Measurements from ENCODE around the gene DHX34. TPM values are rescaled to one million over a fixed set of nuclear protein-coding genes. Genes with fewer than 3 reads are reported as not detected.
"Not testable (repeated sequence)": the region's sequence is repeated elsewhere in the genome, so short reads cannot be mapped to it uniquely, and the experiment has no call there.

The DHX34 gene
- total RNA-seq, 3 donors from 2014 or later: 38.1 to 41.0 (median 38.6) TPM

DNA sequence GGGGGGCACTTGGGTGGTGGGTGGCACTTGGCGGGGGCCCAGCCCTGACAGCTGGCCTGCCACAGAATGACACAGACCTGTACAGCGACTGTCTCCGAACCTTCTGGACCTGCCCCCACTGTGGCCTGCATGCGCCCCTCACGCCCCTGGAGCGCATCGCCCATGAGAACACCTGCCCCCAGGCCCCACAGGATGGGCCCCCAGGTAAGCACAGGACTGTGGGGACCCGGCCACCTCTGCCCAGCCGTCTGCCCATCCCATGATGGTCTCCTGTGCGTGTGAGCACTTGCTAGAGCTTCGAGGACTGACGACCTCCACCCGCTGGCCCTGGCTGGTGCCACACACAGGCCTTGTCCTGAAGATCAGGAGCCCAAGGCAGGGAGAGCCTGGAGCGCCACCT lies 32.0 kb downstream of the DHX34 start:
- H3K4me1 Mint-ChIP-seq (ENCODE audit: low read depth): peaks cover 20% of the 10 kb centered on the region
- no peak overlapping the region for H3K4me3 Mint-ChIP-seq
- no peaks in the 10 kb centered on the region for H3K27me3 Mint-ChIP-seq (ENCODE audit: low read depth)
- DNase-seq (no peak), ATAC-seq (no peak)
- H3K9me3 Mint-ChIP-seq: no peaks in the 10 kb centered on the region
- H3K36me3 Mint-ChIP-seq (ENCODE audit: insufficient read depth): peaks cover 18% of the 10 kb centered on the region

DNA sequence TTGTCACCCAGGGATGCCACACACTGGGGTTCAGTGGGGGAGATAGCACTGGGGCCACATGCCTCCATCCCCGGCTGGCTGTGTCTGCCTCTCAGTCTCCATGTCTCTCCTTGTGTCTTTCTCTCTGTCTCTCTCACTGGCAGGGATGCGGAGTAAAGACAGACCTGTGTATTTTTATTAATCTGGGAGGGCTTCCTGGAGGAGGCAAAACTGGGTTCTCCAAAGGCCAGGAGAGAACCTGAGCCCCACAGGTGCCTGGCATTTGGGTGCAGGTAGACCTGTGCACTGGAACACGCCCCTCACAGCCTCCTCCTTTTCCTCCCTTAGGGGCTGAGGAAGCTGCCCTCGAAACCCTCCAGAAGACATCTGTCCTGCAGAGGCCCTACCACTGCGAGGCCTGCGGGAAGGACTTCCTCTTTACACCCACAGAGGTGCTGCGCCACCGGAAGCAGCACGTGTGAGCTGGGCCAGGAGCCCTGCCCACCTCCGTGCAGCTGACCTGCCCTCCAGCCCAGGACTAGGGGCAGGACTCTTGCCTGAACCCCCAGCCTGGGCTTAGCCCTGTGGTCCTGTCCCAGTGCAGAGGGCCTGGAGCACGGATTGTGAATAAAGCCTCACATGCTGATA lies 32.7 kb downstream of the DHX34 start:
- Mint-ChIP-seq H3K36me3 (ENCODE audit: insufficient read depth) (peaks cover 18% of the 10 kb centered on the region), H3K9me3 (no peaks in the 10 kb centered on the region), H3K4me3 (no peak overlapping the region), H3K27me3 (ENCODE audit: low read depth) (no peaks in the 10 kb centered on the region), H3K4me1 (ENCODE audit: low read depth) (peaks cover 20% of the 10 kb centered on the region)
- DNase-seq: no peak
- peak in 1 of 2 donors; percentile 39 for ATAC-seq

DNA sequence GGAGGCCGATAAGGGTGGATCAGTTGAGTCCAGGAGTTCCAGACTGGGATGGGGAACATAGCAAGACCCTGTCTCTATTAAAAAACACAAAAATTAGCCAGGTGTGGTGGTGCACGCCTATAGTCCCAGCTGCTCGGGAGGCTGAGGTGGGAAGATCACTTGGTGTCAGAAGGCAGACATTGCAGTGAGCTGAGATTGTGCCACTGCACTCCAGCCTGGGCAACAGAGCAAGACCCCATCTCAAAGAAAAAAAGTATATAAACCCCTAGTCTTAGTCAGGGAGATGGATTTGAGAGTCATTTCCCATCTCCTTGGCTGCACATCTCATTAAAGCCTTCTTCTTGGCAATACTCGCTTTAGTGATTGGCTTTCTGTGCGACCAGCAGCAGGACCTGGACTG lies 34.8 kb downstream of the DHX34 start:
- not testable (repeated sequence) for ATAC-seq; H3K27me3 Mint-ChIP-seq (ENCODE audit: low read depth); H3K9me3 Mint-ChIP-seq; H3K4me3 Mint-ChIP-seq; DNase-seq
- Mint-ChIP-seq H3K4me1 (ENCODE audit: low read depth) (peaks cover 20% of the 10 kb centered on the region), H3K36me3 (ENCODE audit: insufficient read depth) (peaks cover 12% of the 10 kb centered on the region)

DNA sequence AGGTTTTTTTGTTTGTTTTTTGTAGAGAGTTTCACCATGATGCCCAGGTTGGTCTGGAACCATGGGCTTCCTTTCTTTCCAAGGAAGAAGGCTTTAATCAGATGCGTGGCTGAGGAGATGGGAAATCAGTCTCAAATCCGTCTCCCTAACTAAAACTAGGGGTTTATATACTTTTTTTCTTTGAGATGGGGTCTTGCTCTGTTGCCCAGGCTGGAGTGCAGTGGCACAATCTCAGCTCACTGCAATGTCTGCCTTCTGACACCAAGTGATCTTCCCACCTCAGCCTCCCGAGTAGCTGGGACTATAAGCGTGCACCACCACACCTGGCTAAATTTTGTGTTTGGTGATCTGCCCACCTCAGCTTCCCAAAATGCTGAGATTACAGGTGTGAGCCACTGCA lies 35.4 kb downstream of the DHX34 start:
- H3K4me3 Mint-ChIP-seq; H3K27me3 Mint-ChIP-seq (ENCODE audit: low read depth); ATAC-seq; H3K9me3 Mint-ChIP-seq; H3K36me3 Mint-ChIP-seq (ENCODE audit: insufficient read depth); DNase-seq: not testable (repeated sequence)
- peaks cover 20% of the 10 kb centered on the region for H3K4me1 Mint-ChIP-seq (ENCODE audit: low read depth)

DNA sequence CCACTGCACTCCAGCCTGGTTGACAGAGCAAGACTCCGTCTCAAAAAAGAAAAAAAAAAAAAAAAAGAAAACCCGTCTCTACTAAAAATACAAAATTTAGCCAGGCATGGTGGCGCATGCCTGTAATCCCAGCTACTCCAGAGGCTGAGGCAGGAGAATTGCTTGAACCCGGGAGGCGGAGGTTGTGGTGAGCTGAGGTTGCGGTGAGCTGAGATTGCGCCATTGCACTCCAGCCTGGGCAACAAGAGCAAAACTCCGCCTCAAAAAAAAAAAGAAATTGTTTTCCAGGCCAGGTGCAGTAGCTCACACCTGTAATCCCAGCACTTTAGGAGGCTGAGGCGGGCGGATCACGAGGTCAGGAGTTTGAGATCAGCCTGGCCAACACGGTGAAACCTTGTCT lies 37.5 kb downstream of the DHX34 start:
- H3K4me3 Mint-ChIP-seq; H3K9me3 Mint-ChIP-seq; DNase-seq; ATAC-seq; H3K27me3 Mint-ChIP-seq (ENCODE audit: low read depth); H3K36me3 Mint-ChIP-seq (ENCODE audit: insufficient read depth): not testable (repeated sequence)
- H3K4me1 Mint-ChIP-seq (ENCODE audit: low read depth): peaks cover 17% of the 10 kb centered on the region

DNA sequence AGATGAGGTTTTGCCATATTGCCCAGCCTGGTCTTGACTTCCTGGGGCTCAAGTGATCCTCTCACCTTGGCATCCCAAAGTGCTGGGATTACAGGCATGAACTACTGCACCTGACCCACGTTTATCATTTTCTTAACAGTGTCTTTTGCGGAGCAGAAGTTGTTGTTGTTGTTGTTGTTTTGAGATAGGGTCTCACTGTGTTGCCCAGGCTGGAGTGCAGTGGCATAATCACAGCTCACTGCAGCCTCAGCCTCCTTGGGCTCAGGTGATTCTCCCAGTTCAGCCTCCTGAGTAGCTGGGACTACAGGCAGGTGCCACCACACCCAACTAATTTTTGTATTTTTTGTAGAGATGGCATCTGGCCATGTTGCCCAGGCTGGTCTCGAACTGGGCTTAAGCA lies 38.5 kb downstream of the DHX34 start:
- H3K9me3 Mint-ChIP-seq; H3K27me3 Mint-ChIP-seq (ENCODE audit: low read depth); H3K4me3 Mint-ChIP-seq; H3K36me3 Mint-ChIP-seq (ENCODE audit: insufficient read depth); H3K4me1 Mint-ChIP-seq (ENCODE audit: low read depth); ATAC-seq; DNase-seq: not testable (repeated sequence)

DNA sequence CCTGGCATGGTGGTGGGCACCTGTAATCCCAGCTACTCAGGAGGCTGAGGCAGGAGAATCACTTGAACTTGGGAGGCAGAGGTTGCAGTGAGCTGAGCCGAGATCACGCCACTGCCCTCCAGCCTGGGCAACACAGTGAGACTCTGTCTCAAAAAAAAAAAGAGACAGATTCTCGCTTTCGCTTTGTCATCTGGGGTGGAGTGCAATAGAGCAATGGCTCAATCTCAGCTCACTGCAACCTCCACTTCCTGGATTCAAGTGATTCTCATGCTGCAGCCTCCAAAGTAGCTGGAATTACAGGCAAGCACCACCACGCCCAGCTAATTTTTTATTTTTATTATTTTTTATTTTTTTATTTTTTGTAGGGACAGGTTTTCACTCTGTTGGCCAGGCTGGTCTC lies 39.6 kb downstream of the DHX34 start:
- not testable (repeated sequence) for H3K4me1 Mint-ChIP-seq (ENCODE audit: low read depth); ATAC-seq; H3K27me3 Mint-ChIP-seq (ENCODE audit: low read depth); H3K4me3 Mint-ChIP-seq; DNase-seq; H3K9me3 Mint-ChIP-seq; H3K36me3 Mint-ChIP-seq (ENCODE audit: insufficient read depth)

DNA sequence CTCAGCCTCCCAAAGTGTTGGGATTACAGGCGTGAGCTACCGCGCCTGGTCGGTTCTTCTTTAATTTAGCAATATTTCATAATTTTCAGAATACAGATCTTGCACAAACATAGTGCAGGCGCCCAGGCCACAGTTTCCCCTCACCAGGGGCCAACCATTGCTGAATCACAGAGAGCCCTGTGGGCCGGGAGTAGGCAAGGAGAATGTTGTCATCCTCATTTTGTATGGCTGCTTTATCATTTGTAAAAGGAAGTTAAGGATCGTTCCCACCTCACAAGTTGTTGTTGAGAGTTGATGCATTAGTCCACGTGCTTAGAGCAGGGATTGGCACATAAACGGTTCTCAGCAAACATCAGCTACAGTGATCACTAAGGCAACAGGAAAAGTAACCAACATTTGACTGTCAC lies 40.0 kb downstream of the DHX34 start:
- DNase-seq (no peak), ATAC-seq (no peak)
- Mint-ChIP-seq H3K9me3 (no peaks in the 10 kb centered on the region), H3K36me3 (ENCODE audit: insufficient read depth) (no peaks in the 10 kb centered on the region), H3K27me3 (ENCODE audit: low read depth) (peaks cover 13% of the 10 kb centered on the region), H3K4me3 (no peak overlapping the region), H3K4me1 (ENCODE audit: low read depth) (peaks cover 2% of the 10 kb centered on the region)

DNA sequence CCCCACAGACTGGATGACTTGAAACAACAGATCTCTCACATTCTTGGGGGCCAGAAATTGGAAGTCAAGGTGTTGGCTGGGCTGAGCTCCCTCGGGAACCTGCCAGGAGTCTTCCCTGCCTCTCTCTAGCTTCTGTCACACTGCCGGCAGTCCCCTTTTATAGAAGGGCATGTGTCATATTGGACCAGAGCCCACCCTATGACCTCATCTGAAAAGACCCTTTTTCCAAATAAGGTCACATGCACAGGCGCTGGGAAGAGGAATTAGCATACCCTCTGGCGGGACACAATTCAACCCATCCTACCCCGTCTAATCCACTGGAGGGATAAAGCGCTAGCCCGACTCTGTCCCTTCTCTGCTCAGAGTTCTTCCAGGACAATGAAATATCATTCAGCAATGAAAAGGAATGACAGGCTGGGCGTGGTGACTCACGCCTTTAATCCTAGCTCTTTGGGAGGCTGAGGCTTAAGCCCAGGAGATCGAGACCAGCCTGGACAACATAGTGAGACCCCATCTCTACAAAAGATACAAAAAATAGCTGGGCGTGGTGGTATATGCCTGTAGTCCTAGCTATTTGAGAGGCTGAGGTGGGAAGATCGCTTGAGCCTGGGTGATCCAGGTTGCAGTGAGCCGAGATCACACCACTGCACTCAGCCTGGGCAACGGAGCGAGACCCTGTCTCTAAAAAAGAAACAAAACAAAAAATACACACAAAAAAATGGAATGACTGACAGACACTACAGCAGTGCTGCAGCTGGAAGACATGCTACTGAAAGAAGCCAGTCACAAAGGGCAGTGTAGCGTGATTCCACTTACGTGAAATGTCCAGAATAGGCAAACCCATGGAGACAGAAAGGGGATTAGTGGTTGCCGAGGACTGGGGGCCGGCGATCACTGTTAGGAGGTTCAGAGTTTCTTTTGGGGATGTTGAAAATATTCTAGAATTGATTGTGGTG lies 41.7 kb downstream of the DHX34 start:
- no peak overlapping the region for H3K4me3 Mint-ChIP-seq
- ATAC-seq (no peak), DNase-seq (no peak)
- no peaks in the 10 kb centered on the region for H3K9me3 Mint-ChIP-seq
- peaks cover 2% of the 10 kb centered on the region for H3K4me1 Mint-ChIP-seq (ENCODE audit: low read depth)
- peaks cover 15% of the 10 kb centered on the region for H3K27me3 Mint-ChIP-seq (ENCODE audit: low read depth)
- H3K36me3 Mint-ChIP-seq (ENCODE audit: insufficient read depth): no peaks in the 10 kb centered on the region

DNA sequence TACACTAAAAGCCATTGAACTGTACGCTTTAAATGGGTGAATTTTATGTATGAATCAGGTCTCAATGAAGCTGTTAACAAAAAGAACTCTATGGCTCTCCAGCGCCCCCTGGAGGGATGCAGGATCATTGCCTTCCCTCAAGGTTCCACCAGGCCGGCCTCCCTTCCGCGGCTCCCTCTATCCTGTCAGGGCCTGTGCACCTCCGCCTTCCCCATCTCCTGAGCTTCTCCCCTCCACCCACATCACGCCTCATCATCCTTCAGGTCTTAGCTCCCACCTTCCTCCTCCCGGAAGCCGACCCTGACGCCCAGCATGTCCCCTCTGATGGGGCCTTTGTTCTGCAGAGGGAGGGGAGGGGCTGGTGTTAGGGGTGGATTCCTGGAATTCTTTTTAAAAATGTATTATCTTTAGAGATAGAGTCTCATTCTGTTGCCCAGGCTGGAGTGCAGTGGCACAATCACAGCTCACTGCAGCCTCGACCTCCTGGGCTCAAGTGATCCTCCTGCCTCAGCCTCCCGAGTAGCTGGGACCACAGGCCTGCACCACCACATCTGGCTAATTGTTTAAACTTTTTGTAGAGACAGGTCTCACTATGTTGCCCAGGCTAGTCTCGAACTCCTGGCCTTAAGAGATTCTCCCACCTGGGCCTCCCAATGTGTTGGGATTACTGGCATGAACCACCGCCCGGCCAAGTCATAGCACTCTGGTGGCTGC lies 42.6 kb downstream of the DHX34 start:
- DNase-seq (peak; percentile 81), ATAC-seq (peak; percentile 82 to 87)
- Mint-ChIP-seq H3K9me3 (no peaks in the 10 kb centered on the region), H3K36me3 (ENCODE audit: insufficient read depth) (no peaks in the 10 kb centered on the region), H3K4me3 (no peak overlapping the region), H3K27me3 (ENCODE audit: low read depth) (peaks cover 15% of the 10 kb centered on the region), H3K4me1 (ENCODE audit: low read depth) (peaks cover 2% of the 10 kb centered on the region)

DNA sequence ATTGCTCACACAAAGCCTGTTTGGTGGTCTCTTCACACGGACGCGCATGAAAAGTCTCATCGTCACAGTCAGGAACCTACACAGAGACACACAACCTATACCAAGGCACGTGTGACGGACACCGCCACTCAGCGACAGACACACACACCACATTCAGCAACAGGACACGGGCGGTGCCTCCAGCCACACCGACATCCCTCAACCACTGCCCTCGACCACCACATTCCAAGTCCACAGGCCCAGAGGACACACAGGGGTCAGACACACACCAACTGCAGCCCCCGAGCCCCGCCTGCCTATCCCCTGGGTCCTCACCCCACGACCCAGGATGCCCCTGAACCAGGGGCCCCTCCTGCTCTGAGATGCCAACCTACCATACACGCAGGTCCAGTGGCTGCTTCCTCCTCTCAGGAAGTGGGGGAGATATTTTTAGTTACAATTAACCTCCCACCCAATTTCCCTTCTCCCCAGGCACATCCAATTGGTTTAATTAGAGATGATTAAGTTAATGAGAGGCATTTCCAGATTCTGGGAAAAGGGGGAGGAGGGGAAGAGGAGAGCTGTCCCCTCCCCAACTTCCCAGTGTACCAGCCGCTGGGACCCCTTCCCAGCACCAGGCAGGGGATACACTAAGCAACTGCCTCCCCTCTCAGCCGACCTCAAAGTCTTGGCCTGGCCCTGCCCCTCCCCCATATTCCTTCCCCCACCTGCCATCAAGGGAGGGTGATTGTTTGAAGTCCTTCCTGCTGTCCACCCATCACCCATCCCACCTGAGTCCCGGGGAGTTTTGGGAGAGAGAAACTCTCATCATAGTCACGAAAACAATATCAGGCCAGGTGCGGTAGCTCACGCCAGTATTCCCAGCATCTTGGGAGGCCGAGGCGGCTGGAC lies 49.8 kb downstream of the DHX34 start:
- ATAC-seq (no peak), DNase-seq (no peak)
- Mint-ChIP-seq H3K9me3 (no peaks in the 10 kb centered on the region), H3K4me3 (no peak overlapping the region), H3K27me3 (ENCODE audit: low read depth) (peaks cover 26% of the 10 kb centered on the region), H3K36me3 (ENCODE audit: insufficient read depth) (no peaks in the 10 kb centered on the region), H3K4me1 (ENCODE audit: low read depth) (no peaks in the 10 kb centered on the region)

DNA sequence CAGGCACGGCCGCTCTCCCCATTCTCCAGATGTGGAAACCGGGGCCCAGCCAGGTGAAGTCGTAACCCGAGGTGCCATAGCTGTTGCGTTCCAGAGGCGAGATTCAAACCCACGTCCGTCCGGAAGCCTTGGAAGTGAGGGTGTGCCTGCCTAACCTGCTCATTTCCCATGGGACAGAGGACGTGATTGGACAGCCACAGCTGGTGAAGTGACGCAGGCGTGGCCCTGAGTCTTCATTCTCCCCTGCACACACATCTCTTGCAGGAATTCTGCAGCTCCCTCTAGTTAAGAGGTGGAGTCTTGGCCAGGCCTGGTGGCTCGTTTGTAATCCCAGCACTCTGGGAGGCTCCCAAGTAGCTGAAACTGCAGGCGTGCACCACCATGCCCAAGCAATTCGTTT lies 53.4 kb downstream of the DHX34 start:
- H3K9me3 Mint-ChIP-seq: no peaks in the 10 kb centered on the region
- DNase-seq: no peak
- H3K4me1 Mint-ChIP-seq (ENCODE audit: low read depth): peaks cover 1% of the 10 kb centered on the region
- H3K27me3 Mint-ChIP-seq (ENCODE audit: low read depth): peaks cover 51% of the 10 kb centered on the region
- H3K36me3 Mint-ChIP-seq (ENCODE audit: insufficient read depth): no peaks in the 10 kb centered on the region
- H3K4me3 Mint-ChIP-seq: no peak overlapping the region
- no peak for ATAC-seq

DNA sequence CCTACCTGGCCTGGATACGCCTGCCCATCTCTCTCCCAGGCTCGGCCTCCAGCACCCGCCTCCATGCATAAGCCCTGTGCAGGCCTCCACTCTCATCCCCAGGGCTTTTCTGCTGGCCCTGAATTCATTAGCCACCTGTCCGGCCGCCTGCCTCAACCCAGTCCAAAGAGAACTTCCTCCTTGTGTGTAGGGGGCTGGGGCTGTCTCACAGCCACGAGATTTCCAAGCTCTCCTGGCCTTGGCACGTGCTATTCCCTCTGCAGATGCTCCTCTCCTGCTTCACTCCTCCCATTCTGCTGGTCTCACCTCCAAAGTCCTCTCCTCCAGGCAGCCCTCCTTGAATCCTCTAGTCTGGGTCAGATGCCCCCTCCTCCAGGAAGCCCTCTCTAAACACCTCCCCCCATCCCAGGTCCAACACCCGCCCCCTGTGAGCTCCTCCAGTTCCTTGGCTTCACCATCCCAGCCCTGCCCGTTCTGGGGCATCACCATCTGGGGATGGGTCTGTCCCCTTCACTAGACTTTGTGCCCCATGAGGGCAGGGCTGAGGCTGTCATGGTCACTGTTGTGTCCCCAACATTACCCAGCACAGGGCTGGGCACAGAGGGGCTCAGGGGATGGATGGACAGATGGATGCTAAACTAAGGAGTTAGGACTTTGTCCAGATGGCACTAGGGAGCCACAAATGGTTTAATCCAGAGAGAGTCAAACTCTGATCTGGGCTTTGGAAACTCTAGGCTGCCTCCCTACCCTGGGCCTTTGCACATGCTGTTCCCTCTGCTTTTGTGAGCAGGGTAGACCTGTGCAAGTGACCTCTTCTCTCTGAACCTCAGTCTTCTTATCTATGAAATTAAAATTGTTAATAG lies 55.5 kb downstream of the DHX34 start:
- H3K27me3 Mint-ChIP-seq (ENCODE audit: low read depth): peaks cover 67% of the 10 kb centered on the region
- no peak for DNase-seq
- H3K9me3 Mint-ChIP-seq: no peaks in the 10 kb centered on the region
- H3K36me3 Mint-ChIP-seq (ENCODE audit: insufficient read depth): no peaks in the 10 kb centered on the region
- no peak overlapping the region for H3K4me3 Mint-ChIP-seq
- H3K4me1 Mint-ChIP-seq (ENCODE audit: low read depth): peaks cover 1% of the 10 kb centered on the region
- ATAC-seq: no peak

All from activated T-cell treated with anti-CD3 and anti-CD28 coated beads, Interleukin-2, amount 50 U/mL, for 4 hours (primary cell).